SKM-1 treated with dmso at 0.1 percent for 144 hours (cell line): ENCODE measurements around the gene TMEM14C.
"Not testable (repeated sequence)": the region's sequence is repeated elsewhere in the genome, so short reads cannot be mapped to it uniquely, and the experiment has no call there.

Experiments
- DNase-seq: peaks from one replicate; lab custom pipeline; 2025; ENCODE audit not compliant: unreplicated experiment; lab: John Stamatoyannopoulos, UW

TMEM14C gene

DNA sequence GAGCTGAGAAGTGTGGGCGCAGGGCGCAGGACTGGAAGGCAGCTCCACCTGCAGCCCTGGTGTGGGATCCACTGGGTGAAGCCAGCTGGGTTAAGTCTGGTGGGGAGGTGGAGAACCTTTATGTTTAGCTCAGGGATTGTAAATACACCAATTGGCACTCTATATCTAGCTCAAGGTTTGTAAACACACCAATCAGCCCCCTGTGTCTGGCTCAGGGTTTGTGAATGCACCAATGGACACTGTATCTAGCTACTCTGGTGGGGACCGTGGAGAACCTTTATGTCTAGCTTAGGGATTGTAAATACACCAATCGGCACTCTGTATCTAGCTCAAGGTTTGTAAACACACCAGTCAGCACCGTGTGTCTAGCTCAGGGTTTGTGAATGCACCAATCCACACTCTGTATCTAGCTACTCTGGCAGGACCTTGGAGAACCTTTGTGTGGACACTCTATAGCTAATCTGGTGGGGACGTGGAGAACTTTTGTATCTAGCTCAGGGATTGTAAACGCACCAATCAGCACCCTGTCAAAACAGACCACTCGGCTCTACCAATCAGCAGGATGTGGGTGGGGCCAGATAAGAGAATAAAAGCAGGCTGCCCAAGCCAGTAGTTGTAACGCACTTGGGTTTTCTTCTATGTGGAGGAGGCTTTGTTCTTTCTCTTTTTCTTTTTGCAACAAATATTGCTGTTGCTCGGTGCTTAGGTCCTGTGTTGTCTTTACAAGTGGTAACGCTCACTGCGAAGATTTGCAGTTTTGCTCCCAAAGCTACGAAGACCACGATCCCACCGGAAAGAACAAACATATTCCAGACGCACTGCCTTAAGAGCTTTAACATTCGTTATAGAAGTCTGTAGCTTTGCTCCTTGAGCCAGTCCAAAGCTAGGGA is 1.7 kb upstream of the TMEM14C start:
- not testable (repeated sequence) for DNase-seq

- no peak for DNase-seq
These were observed 860 bp upstream of the TMEM14C start for GRCh38 chr6:10721850-10722569.

- DNase-seq = no peak
These were observed 375 bp upstream of the TMEM14C start for GRCh38 chr6:10722570-10722819.

- DNase-seq = no peak
These were observed 654 bp downstream of the TMEM14C start for GRCh38 chr6:10723567-10723881.

- DNase-seq = no peak
These were observed 2.2 kb downstream of the TMEM14C start for GRCh38 chr6:10725044-10725443.

DNA sequence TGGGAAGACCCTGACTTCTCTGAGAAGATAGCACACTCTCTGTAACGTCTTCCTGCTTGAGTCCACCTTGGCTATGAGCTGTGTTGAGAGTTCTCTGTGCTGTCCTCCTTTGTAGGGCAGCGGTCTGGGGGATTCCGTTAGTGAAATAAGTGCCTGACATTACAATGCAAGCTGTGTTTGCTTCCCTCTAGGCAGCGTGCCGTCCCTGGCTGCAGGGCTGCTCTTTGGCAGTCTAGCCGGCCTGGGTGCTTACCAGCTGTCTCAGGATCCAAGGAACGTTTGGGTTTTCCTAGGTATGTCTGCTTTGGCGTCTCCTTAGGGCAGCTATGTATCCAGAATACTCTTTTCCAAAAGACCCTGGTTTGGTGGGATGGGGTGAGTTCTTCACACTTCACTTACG is 2.8 kb downstream of the TMEM14C start:
- no peak for DNase-seq

DNA sequence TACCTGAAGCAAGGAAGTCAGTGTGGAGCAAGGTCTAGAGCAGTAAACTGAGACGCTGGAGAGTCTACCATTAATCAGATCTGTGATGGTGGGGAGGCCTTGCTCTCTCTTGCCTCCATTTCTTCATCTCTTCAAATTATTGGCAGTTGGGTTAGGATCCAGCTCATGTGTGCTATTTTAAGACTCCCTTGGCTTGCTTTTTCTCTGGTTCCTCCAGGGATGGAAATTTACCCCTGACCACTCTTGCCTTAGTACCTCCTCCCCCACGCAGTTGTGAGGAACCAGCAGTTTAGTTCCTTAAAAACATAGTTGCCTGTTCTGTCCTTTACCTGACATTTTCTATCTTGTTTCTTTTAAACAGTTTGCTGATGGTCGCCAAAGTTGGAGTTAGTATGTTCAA is 7.4 kb downstream of the TMEM14C start:
- peak; percentile 82 for DNase-seq

- DNase-seq = no peak
These were observed 10.4 kb downstream of the TMEM14C start for GRCh38 chr6:10733151-10733715.

DNA sequence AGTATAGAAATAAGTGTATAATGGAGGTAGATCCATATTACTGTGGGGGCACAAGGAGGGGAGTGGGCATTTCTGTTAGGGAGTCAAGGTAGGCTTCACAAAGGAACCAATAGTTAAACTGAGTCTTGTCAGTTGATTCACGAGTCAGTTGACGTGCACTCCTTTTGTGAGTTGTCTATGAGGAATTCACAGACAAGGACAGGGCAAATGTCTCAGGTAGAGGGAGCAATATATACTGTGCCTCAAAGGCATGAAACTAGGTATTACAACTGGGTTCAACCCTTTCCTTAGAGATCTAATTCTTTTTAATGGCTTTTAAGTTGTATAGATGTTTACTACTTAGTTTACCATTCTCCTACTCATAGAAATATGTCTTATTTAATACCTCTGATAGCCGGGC is 11.0 kb downstream of the TMEM14C start:
- DNase-seq = no peak

- no peak for DNase-seq
These were observed 13.9 kb downstream of the TMEM14C start for GRCh38 chr6:10736731-10737130.

DNA sequence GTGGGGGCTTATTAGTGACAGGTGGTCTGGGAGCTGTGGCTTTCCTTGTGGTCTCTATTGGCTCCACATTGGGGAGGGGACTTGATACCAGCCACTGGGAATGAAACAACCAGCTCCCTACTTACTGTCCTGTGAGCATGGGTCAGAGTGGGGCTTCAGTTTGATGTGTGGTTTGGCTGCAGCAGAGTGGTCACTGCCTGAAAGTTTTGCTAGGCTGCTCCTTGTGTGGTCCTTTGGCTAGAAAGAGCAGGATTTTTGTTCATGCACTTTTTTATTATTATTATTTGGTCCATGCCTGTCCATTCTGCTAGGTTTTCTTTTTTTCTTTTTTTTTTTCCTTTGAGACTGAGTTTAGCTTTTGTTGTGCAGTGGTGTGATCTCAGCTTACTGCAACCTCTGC is 17.2 kb downstream of the TMEM14C start:
- DNase-seq = no peak

GRCh38 chr6:10741643-10742042 is 18.8 kb downstream of the TMEM14C start:
- DNase-seq = not testable (repeated sequence)

GRCh38 chr6:10742251-10742650 is 19.4 kb downstream of the TMEM14C start:
- DNase-seq = no peak

DNA sequence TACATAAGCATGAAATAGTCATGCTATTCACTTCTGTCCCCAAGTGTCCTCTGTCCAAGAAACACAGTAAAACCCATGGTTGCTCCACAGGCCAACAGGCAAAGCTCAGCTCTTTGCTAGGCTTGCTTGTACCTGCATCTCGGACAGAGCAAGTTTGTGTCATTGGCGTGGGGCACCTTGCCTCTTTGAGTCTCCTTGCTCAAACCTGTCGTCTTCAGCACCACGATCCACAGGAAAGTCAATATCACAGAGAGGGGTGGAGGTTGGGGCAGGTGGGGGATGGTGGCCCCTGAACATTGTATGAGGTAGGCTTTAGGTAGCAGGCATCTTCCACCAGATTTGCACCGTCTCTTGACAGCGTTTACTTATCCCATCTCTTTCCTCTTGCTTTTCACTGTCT is 20.6 kb downstream of the TMEM14C start:
- no peak for DNase-seq

GRCh38 chr6:10745116-10745515 is 22.2 kb downstream of the TMEM14C start:
- no peak for DNase-seq

DNA sequence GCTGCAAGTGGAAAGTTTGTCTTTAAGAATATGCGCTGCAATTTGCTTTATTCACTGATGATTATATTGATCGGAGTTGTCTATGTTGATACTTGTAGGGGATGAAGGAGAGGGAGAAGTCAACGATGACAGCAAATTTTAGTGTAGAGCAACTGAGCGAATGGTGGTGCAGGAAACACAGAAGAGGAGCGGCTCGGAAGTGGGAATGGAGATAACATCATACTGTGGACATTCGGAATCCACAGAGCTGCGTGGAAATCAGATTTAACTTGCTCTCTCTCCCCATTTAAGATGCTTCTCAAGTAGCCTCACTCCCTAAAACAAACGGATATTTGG is 24.0 kb downstream of the TMEM14C start:
- no peak for DNase-seq

DNA sequence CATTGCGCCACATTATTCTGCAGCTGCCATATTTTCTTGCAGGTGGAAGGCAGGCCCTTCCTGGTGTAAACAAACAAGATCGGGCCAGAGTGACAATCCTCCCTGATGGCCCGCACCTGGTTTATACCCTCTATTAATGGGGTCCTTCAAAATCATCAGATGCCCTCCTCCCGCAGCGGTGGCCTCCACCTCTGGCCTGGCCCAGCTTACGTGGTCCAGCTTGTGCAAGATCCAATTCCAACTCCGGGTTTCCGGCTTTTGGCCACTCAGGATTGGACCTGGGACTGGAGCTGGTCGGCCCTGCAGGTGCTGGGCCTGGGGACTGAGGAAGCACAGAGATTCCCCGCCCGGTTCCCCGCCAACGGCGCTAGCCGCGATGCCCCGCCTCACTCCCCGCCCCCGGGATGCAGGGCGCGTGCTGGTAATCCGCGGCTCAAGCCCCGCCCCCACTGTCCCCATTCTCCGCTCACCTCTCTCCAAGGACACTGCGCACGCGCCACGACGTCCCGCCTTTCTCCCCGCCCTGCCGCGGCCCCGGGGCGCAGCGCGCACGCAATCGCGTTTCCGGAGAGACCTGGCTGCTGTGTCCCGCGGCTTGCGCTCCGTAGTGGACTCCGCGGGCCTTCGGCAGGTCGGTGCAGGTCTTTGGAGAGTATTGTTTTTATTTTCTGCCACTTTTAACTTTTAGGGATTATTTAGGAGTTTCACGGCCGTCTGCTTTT is 24.5 kb downstream of the TMEM14C start, which contains the start of gene TMEM14B:
TMEM14B (plus strand) TSS at position 555 of the 722 bp plus-strand sequence. CDS start 1,441 bp downstream, outside the sequence.
- DNase-seq = peak; percentile 95

DNA sequence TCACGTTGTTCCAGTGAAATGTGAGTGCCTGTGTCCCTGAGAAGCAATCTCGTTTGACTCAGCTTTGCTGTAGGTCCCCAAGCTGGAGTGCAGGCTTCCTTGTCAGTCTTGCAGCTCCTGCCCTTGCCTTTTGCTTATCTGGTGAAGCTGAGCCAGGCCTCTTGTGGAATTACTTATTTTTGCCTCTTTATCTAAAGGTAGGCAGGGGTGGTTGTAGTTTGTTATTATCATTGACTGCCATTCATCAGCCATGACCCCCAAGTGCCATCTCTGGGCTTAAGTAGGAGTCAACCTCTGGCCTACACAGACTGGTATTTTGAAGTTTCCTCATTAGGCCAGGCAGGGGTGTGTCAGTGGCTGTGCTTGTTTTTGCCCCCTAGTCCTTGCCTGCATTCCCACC is 26.9 kb downstream of the TMEM14C start:
- no peak for DNase-seq

DNA sequence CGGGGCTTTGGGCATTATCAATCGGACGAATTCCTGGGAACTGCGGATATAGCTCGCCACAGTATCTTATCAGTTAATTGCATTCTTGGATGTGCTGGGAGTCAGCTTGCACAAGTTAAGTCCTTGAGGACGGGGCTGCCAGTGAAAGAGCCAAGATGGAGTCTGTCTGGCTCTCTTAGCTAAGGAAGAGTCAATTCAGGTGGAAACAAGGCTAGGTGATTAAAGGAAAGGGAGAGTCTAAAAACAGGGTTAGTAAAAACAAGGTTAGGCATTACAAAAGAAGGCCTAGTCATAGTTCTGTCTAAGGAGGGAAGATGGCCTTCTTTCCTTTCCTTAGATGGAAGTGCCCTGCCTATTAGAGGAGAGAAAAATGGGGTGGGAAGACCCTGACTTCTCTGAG is 27.7 kb downstream of the TMEM14C start:
- not testable (repeated sequence) for DNase-seq

GRCh38 chr6:10751757-10752156 is 28.9 kb downstream of the TMEM14C start:
- DNase-seq = not testable (repeated sequence)

- DNase-seq = no peak
These were observed 33.2 kb downstream of the TMEM14C start for GRCh38 chr6:10756085-10756484.
